ENCODE data around the gene BMP6. TPM values are rescaled to one million over a fixed set of nuclear protein-coding genes. Genes with fewer than 3 reads are reported as not detected.
A peak's percentile ranks its signal among the peaks of the same experiment; 100 is the strongest.

The BMP6 gene
- total and polyA plus RNA-seq, 5 donors: 2.3 to 4.7 (median 3.0) TPM

DNA sequence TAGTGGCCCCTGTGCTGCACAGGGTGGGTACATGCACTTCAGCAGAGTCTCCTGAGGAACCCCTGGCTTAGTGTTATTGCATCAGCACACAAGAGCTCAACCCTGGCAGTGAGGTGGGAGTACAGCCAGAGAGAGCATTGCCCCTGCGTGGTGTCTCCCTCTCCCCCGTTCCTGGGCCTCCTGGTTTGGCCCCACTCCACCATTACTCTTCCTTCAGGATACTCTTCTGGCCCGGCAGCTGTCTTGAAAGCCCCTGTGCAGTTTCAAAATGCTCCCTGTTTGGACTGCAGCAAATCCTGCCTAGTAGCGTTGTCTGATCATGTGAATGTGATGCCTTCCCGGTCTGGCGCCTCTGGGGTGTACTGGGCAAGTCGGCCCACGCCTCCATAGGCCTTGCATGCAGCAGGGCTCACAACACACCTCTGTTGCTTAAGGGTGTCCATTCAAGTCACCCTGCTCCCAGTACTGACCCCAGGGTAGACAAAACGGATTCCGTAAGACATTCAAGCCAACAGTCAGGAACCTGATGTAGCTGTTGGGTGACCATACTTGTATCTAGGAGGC, 152.6 kb downstream of the BMP6 start:
- Histone ChIP-seq H3K4me1 (ENCODE audit: control insufficient read depth, insufficient read depth, low read length) (no peaks in the 10 kb centered on the region), H3K27ac (ENCODE audit: low read length) (no peak overlapping the region), H3K4me3 (ENCODE audit: low read length) (no peak overlapping the region), H3K9me3 (ENCODE audit: control insufficient read depth, low read length) (no peaks in the 10 kb centered on the region), H3K27me3 (ENCODE audit: control insufficient read depth, insufficient read depth) (no peaks in the 10 kb centered on the region)
- 86% methylated on average over 10 of the region's 10 CpGs for WGBS
- no peak for DNase-seq
- intact Hi-C loops (cut with DNase I): no loop called here
- peak in 1 of 2 donors; percentile 9 for ATAC-seq

GRCh38 chr6:7879043-7879442, 153.1 kb downstream of the BMP6 start:
- intact Hi-C loops (cut with DNase I): no loop called here
- ATAC-seq (no peak), DNase-seq (no peak)
- Histone ChIP-seq H3K4me3 (ENCODE audit: low read length) (no peak overlapping the region), H3K4me1 (ENCODE audit: control insufficient read depth, insufficient read depth, low read length) (no peaks in the 10 kb centered on the region), H3K27ac (ENCODE audit: low read length) (no peak overlapping the region), H3K27me3 (ENCODE audit: control insufficient read depth, insufficient read depth) (no peaks in the 10 kb centered on the region), H3K9me3 (ENCODE audit: control insufficient read depth, low read length) (no peaks in the 10 kb centered on the region)
- WGBS: 94% methylated on average over 2 of the region's 2 CpGs

- no peaks in the 10 kb centered on the region for H3K4me1 ChIP-seq (ENCODE audit: control insufficient read depth, insufficient read depth, low read length)
- H3K9me3 ChIP-seq (ENCODE audit: control insufficient read depth, low read length): no peaks in the 10 kb centered on the region
- no peak overlapping the region for H3K27ac ChIP-seq (ENCODE audit: low read length)
- no peak for ATAC-seq
- intact Hi-C loops (cut with DNase I): no loop called here
- no peak for DNase-seq
- WGBS: 95% methylated on average over 6 of the region's 6 CpGs
- no peak overlapping the region for H3K4me3 ChIP-seq (ENCODE audit: low read length)
- H3K27me3 ChIP-seq (ENCODE audit: control insufficient read depth, insufficient read depth): no peaks in the 10 kb centered on the region
Measured at GRCh38 chr6:7879579-7879978, 153.7 kb downstream of the BMP6 start.

- Histone ChIP-seq H3K4me3 (ENCODE audit: low read length) (no peak overlapping the region), H3K27ac (ENCODE audit: low read length) (no peak overlapping the region), H3K27me3 (ENCODE audit: control insufficient read depth, insufficient read depth) (no peaks in the 10 kb centered on the region), H3K9me3 (ENCODE audit: control insufficient read depth, low read length) (no peaks in the 10 kb centered on the region), H3K4me1 (ENCODE audit: control insufficient read depth, insufficient read depth, low read length) (no peaks in the 10 kb centered on the region)
- DNase-seq (no peak), ATAC-seq (no peak)
- 89% methylated on average over 13 of the region's 13 CpGs for WGBS
- intact Hi-C loops (cut with DNase I): no loop called here
Measured at GRCh38 chr6:7879980-7880717, 154.2 kb downstream of the BMP6 start.

- intact Hi-C loops (cut with DNase I): no loop called here
- 93% methylated on average over 9 of the region's 9 CpGs for WGBS
- Histone ChIP-seq H3K4me3 (ENCODE audit: low read length) (no peak overlapping the region), H3K9me3 (ENCODE audit: control insufficient read depth, low read length) (no peaks in the 10 kb centered on the region), H3K27me3 (ENCODE audit: control insufficient read depth, insufficient read depth) (no peaks in the 10 kb centered on the region), H3K27ac (ENCODE audit: low read length) (no peak overlapping the region), H3K4me1 (ENCODE audit: control insufficient read depth, insufficient read depth, low read length) (no peaks in the 10 kb centered on the region)
- DNase-seq (no peak), ATAC-seq (no peak)
Measured at GRCh38 chr6:7880718-7881107, 154.8 kb downstream of the BMP6 start.

DNA sequence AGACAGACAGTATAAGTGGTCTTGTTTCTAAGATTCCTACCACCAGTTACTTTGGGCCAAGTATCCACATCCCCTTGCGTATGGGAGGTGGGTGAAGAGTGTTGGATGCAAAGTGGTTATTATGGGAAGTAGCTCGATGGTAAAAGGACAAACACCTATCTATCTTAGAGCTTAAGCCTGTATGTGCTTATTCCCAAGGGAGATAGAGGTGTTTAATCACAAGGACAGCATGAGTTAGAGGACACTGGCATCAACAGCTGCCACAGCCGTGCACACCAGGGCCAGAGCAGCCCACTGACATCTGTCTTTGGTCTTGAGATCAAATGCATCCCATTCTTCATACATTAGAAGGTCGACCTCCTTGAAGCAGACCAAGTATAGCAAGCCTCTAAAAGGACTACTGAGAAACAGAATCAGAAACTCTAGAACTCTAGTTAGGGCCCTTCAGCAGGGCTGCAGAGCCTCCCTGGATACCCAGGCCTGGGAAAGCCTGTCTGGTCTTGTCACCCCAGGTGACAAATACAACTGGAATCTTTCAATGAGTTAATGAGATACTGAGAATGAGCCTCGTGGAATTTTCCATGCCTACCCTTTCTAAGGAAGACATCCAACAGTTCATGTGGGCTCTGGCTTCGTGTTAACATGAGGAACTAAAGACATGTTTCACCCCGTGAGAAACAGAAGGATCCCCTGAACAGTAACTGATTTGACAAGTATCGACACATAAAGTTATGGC, 156.0 kb downstream of the BMP6 start:
- Histone ChIP-seq H3K27me3 (ENCODE audit: control insufficient read depth, insufficient read depth) (no peaks in the 10 kb centered on the region), H3K27ac (ENCODE audit: low read length) (no peak overlapping the region), H3K4me1 (ENCODE audit: control insufficient read depth, insufficient read depth, low read length) (no peaks in the 10 kb centered on the region), H3K9me3 (ENCODE audit: control insufficient read depth, low read length) (no peaks in the 10 kb centered on the region), H3K4me3 (ENCODE audit: low read length) (no peak overlapping the region)
- no peak for ATAC-seq
- WGBS: 85% methylated on average over 8 of the region's 8 CpGs
- no peak for DNase-seq
- intact Hi-C loops (cut with DNase I): no loop called here

DNA sequence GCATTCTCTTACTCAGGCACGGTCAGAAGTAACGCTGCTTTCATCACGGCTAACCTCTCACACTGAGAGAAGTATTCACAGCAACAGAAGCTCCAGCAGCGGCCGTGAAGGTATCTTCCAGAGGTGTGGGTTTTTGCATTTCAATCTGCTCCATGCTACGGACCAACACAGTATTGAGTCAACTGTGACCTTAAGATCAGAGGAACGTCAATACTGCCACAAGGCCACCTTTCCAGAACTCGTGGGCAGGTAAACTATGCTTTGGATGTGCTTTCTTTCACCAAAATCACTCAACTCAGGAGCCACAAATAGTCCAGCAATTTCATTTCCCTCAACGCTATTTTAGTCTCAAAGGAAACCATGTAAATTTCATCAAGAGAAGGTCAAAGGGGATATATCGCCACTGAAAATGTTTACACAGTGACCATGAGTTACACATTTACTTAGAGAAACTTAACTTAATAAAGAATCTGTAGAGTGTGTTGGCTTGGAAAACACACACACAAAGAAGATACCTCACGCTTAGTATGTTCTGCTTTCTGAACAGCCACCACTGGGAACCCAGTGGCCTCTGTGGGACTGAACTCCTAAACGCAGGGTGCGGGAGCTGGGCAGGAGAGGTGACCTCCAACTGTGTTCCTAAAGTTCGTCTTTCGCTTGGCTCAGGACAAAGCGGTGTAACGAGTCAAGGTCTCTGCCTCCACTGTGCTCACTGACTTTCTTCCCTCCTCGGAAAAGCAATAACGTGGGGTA, 156.8 kb downstream of the BMP6 start:
- Histone ChIP-seq H3K9me3 (ENCODE audit: control insufficient read depth, low read length) (no peaks in the 10 kb centered on the region), H3K4me1 (ENCODE audit: control insufficient read depth, insufficient read depth, low read length) (no peaks in the 10 kb centered on the region), H3K27ac (ENCODE audit: low read length) (no peak overlapping the region), H3K27me3 (ENCODE audit: control insufficient read depth, insufficient read depth) (no peaks in the 10 kb centered on the region), H3K4me3 (ENCODE audit: low read length) (no peak overlapping the region)
- DNase-seq (no peak), ATAC-seq (no peak)
- intact Hi-C loops (cut with DNase I): no loop called here
- WGBS: 93% methylated on average over 19 of the region's 19 CpGs

- 77% methylated on average over 8 of the region's 8 CpGs for WGBS
- DNase-seq: no peak
- Histone ChIP-seq H3K27me3 (ENCODE audit: control insufficient read depth, insufficient read depth) (no peaks in the 10 kb centered on the region), H3K9me3 (ENCODE audit: control insufficient read depth, low read length) (no peaks in the 10 kb centered on the region), H3K27ac (ENCODE audit: low read length) (no peak overlapping the region), H3K4me3 (ENCODE audit: low read length) (no peak overlapping the region), H3K4me1 (ENCODE audit: control insufficient read depth, insufficient read depth, low read length) (no peaks in the 10 kb centered on the region)
- intact Hi-C loops (cut with DNase I): no loop called here
- no peak for ATAC-seq
Measured at GRCh38 chr6:7883381-7883780, 157.5 kb downstream of the BMP6 start.

GRCh38 chr6:7886132-7886531, 160.2 kb downstream of the BMP6 start:
- Histone ChIP-seq H3K4me1 (ENCODE audit: control insufficient read depth, insufficient read depth, low read length) (peaks cover 2% of the 10 kb centered on the region), H3K27me3 (ENCODE audit: control insufficient read depth, insufficient read depth) (no peaks in the 10 kb centered on the region), H3K4me3 (ENCODE audit: low read length) (no peak overlapping the region), H3K27ac (ENCODE audit: low read length) (no peak overlapping the region), H3K9me3 (ENCODE audit: control insufficient read depth, low read length) (no peaks in the 10 kb centered on the region)
- DNase-seq: no peak
- intact Hi-C loops (cut with DNase I): no loop called here
- WGBS: 98% methylated on average over 3 of the region's 3 CpGs
- ATAC-seq: no peak

DNA sequence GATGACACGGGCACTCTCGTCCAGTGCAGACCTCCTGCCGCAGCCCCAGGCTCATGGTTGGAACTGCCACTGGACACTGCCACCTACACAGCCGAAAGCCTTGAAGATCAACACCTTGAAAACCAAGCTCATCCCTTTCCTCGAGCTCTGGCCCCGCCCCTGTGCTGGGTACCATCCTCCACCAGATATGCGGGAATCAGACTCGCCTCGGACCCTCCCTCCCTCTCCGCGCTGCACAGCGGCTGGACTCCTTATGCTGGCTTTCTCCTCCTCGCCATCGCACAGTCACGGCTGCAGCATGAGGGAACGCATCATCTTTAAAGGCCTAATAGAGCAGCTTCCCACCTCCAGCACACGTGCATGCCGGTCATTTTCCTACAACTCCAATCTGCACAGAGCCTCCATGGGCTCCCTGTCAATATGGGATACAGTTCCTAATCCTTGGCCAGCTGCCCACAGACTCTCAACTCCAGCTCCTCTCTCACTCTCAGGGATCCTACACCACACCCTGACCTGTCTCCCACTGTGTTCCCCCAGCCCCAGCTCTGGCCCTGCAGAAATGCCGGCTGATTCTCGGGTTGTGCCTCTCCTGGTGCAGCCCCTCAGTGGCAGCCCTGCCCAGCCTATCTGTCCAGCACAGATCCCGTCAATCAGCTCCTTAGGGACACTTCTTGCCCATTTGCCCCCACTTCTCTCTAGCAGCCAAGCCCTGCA, 161.5 kb downstream of the BMP6 start:
- H3K9me3 ChIP-seq (ENCODE audit: control insufficient read depth, low read length): no peaks in the 10 kb centered on the region
- DNase-seq: no peak
- H3K4me3 ChIP-seq (ENCODE audit: low read length): no peak overlapping the region
- intact Hi-C loops (cut with DNase I): no loop called here
- H3K4me1 ChIP-seq (ENCODE audit: control insufficient read depth, insufficient read depth, low read length): peaks cover 2% of the 10 kb centered on the region
- no peaks in the 10 kb centered on the region for H3K27me3 ChIP-seq (ENCODE audit: control insufficient read depth, insufficient read depth)
- WGBS: 95% methylated on average over 21 of the region's 21 CpGs
- no peak for ATAC-seq
- no peak overlapping the region for H3K27ac ChIP-seq (ENCODE audit: low read length)
